Stimulated activated effector memory CD8-positive, alpha-beta T cell treated with anti-CD3 and anti-CD28 coated beads, Interleukin-12 subunit alpha, Interleukin-12 subunit beta, amount 100 ng/mL, for 72 hours (primary cell): Measurements from ENCODE around the gene SNX15.

Experiments used
- ATAC-seq: fragments of 150-1000 bp; cut with Tn5 transposase; 2 replicates; pipeline ENCODE4 v1.10.0; 2021
- DNase-seq, 2 donors: peaks; one replicate each; pipeline ENCODE4 v3.0.0; 2021 to 2022; ENCODE audit warnings: low spot score in 2 of 2
- H3K27ac Mint-ChIP-seq: one replicate; pipeline ENCODE4 v1.8.0; 2022; ENCODE audit warnings: mild to moderate bottlenecking, mixed read lengths
- H3K36me3 Mint-ChIP-seq: one replicate; pipeline ENCODE4 v1.8.0; 2022; ENCODE audit warnings: mild to moderate bottlenecking, mixed read lengths
- H3K4me1 Mint-ChIP-seq: one replicate; pipeline ENCODE4 v1.8.0; 2022; ENCODE audit warnings: mixed read lengths
- H3K4me3 Mint-ChIP-seq: one replicate; pipeline ENCODE4 v1.8.0; 2022; ENCODE audit warnings: mild to moderate bottlenecking, mixed read lengths
- H3K9me3 Mint-ChIP-seq: one replicate; pipeline ENCODE4 v1.8.0; 2022; ENCODE audit warnings: mixed read lengths

The SNX15 gene

GRCh38 chr11:65083134-65083833, 56.0 kb downstream of the SNX15 start:
- Mint-ChIP-seq H3K9me3 (no peaks in the 10 kb centered on the region), H3K36me3 (peaks cover 96% of the 10 kb centered on the region), H3K4me3 (peak overlapping the region; percentile 99), H3K4me1 (peaks cover 53% of the 10 kb centered on the region), H3K27ac (peak overlapping the region; percentile 99)
- ATAC-seq (peak; percentile 8), DNase-seq (no peak)

- H3K4me1 Mint-ChIP-seq, result peaks cover 46% of the 10 kb centered on the region
- H3K27ac Mint-ChIP-seq, result peak within 1 kb of the TSS; percentile 99
- peaks cover 95% of the 10 kb centered on the region for H3K36me3 Mint-ChIP-seq
- no peaks in the 10 kb centered on the region for H3K9me3 Mint-ChIP-seq
- DNase-seq (peak; percentile 98 to 99), ATAC-seq (peak; percentile 93)
- H3K4me3 Mint-ChIP-seq, result peak within 1 kb of the TSS; percentile 99
These were observed 56.8 kb downstream of the SNX15 start, which contains the start of the genes CDCA5 and ZFPL1 for GRCh38 chr11:65083834-65084597. CDCA5 (minus strand) TSS chr11:65084040; CDS start chr11:65083978, 62 bp downstream. ZFPL1 (plus strand) TSS chr11:65084222; CDS start chr11:65084699, 477 bp downstream.

- peak; percentile 9 for ATAC-seq
- peaks cover 44% of the 10 kb centered on the region for H3K4me1 Mint-ChIP-seq
- H3K9me3 Mint-ChIP-seq, result no peaks in the 10 kb centered on the region
- peak overlapping the region; percentile 99 for H3K27ac Mint-ChIP-seq
- peaks cover 91% of the 10 kb centered on the region for H3K36me3 Mint-ChIP-seq
- no peak for DNase-seq
- H3K4me3 Mint-ChIP-seq, result peak overlapping the region; percentile 99
These were observed 57.5 kb downstream of the SNX15 start for GRCh38 chr11:65084598-65085375.

- Mint-ChIP-seq H3K27ac (peak overlapping the region; percentile 99), H3K4me3 (peak overlapping the region; percentile 99), H3K36me3 (peaks cover 89% of the 10 kb centered on the region), H3K4me1 (peaks cover 41% of the 10 kb centered on the region), H3K9me3 (no peaks in the 10 kb centered on the region)
- no peak for ATAC-seq
- DNase-seq, result no peak
These were observed 58.2 kb downstream of the SNX15 start for GRCh38 chr11:65085446-65085845.

DNA sequence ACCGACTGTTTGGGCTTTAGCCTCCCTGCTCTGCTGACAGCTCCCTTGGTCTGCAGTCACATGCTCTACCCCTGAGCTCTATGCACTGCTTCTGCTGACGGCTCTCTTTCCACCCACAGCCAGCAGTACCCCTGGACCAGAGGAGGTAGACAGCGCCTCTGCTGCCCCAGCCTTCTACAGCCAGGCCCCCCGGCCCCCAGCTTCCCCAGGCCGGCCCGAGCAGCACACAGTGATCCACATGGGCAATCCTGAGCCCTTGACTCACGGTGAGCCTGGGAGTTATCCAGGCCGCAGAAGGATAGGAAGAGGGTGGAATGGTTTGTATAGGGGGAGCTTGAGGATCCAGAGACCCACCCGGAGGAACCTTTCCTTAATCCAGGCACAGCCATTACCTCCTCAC, 59.6 kb downstream of the SNX15 start:
- H3K4me1 Mint-ChIP-seq, result peaks cover 33% of the 10 kb centered on the region
- no peaks in the 10 kb centered on the region for H3K9me3 Mint-ChIP-seq
- H3K27ac Mint-ChIP-seq, result peak overlapping the region; percentile 52
- H3K4me3 Mint-ChIP-seq, result no peak overlapping the region
- H3K36me3 Mint-ChIP-seq, result peaks cover 77% of the 10 kb centered on the region
- DNase-seq (no peak), ATAC-seq (no peak)

GRCh38 chr11:65087216-65087615, 60.0 kb downstream of the SNX15 start:
- Mint-ChIP-seq H3K4me1 (peaks cover 33% of the 10 kb centered on the region), H3K36me3 (peaks cover 73% of the 10 kb centered on the region), H3K4me3 (no peak overlapping the region), H3K9me3 (no peaks in the 10 kb centered on the region), H3K27ac (peak overlapping the region; percentile 52)
- ATAC-seq (no peak), DNase-seq (no peak)

DNA sequence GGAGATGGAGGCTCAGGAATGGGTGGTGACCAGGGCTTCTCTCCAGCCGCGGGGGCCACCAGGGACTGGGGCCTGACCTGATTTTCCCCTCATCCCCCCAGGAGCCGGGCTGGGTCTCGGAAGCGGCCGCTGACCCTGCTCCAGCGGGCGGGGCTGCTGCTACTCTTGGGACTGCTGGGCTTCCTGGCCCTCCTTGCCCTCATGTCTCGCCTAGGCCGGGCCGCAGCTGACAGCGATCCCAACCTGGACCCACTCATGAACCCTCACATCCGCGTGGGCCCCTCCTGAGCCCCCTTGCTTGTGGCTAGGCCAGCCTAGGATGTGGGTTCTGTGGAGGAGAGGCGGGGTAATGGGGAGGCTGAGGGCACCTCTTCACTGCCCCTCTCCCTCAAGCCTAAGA, 60.6 kb downstream of the SNX15 start:
- DNase-seq, result no peak
- no peak for ATAC-seq
- H3K4me1 Mint-ChIP-seq, result peaks cover 30% of the 10 kb centered on the region
- H3K36me3 Mint-ChIP-seq, result peaks cover 67% of the 10 kb centered on the region
- H3K4me3 Mint-ChIP-seq, result no peak overlapping the region
- peak overlapping the region; percentile 23 for H3K27ac Mint-ChIP-seq
- H3K9me3 Mint-ChIP-seq, result no peaks in the 10 kb centered on the region

- Mint-ChIP-seq H3K27ac (peak overlapping the region; percentile 23), H3K4me1 (peaks cover 12% of the 10 kb centered on the region), H3K4me3 (no peak overlapping the region), H3K36me3 (peaks cover 49% of the 10 kb centered on the region), H3K9me3 (no peaks in the 10 kb centered on the region)
- ATAC-seq (no peak), DNase-seq (no peak)
These were observed 62.4 kb downstream of the SNX15 start for GRCh38 chr11:65089621-65090020.
